Duodenal mucosa (tissue), 2 donors: ENCODE data around the gene MRPS30.

Experiments
- H3K27ac ChIP-seq: one replicate; pipeline ENCODE4 v1.7.0; 2013; ENCODE audit warnings: low read depth, low read length
- H3K27me3 ChIP-seq, 2 donors: one replicate each; pipeline ENCODE4 v1.7.0; 2013; ENCODE audit warnings: low read length in 2 of 2, control low read depth in 1 of 2; ENCODE audit not compliant: insufficient read depth in 2 of 2, control insufficient read depth in 1 of 2
- H3K36me3 ChIP-seq, 2 donors: one replicate each; pipeline ENCODE4 v1.7.0; 2013; ENCODE audit warnings: low read length in 2 of 2, control low read depth in 1 of 2; ENCODE audit not compliant: insufficient read depth in 2 of 2, control insufficient read depth in 1 of 2
- H3K4me1 ChIP-seq, 2 donors: one replicate each; pipeline ENCODE4 v1.7.0; 2013; ENCODE audit warnings: low read length in 2 of 2, control low read depth in 1 of 2; ENCODE audit not compliant: insufficient read depth in 2 of 2, control insufficient read depth in 1 of 2
- H3K4me3 ChIP-seq, 2 donors: one replicate each; pipeline ENCODE4 v1.7.0; 2013; ENCODE audit warnings: low read length in 2 of 2, low read depth in 1 of 2
- H3K9ac ChIP-seq, 2 donors: one replicate each; pipeline ENCODE4 v1.7.0; 2013; ENCODE audit warnings: low read length in 2 of 2, low read depth in 1 of 2
- H3K9me3 ChIP-seq, 2 donors: one replicate each; pipeline ENCODE4 v1.7.0; 2013; ENCODE audit warnings: low read length in 2 of 2, control low read depth in 1 of 2; ENCODE audit not compliant: control insufficient read depth in 1 of 2

MRPS30 gene

DNA sequence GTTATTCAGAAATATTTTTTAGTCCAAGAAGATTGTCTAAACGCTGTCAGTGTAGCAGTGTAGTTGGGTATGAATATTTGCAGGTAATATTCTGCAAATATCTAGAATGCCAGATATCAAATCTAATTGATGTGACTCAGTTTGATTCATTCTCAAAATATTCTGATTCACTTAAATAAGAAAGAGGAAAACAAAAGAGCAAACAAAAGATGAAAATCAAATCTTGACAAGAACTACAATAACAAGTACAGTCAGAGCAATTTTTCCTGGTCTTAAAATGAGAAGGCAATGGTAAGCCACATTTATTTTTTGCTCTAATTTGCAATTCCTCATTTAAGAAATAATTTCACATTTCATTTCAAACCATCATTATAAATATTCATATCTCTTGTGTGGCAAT, 36.0 kb downstream of the MRPS30 start:
- Histone ChIP-seq H3K4me1 (no peaks in the 10 kb centered on the region), H3K27ac (no peak overlapping the region), H3K36me3 (no peaks in the 10 kb centered on the region), H3K4me3 (no peak overlapping the region), H3K9ac (no peak overlapping the region), H3K27me3 (no peaks in the 10 kb centered on the region), H3K9me3 (peaks cover 0 to 2% of the 10 kb centered on the region in 2 donors)

DNA sequence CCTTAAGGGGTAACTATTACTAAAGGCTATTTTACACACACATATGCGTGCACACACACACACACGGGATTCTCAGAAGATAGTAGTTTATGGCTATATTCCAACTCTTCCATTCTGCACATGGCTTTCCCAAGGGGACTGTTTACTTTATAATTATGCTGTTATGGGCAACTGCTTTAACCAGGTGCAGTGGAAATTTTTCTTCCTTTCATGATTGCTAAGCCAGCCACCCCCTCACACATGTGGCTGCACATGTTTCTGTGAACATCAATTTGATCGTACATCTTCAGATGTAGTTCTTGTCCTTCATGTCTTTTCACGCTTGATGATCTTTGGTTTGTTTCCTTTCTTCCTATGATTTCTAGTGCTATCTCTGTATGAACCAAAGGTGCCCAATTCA, 37.0 kb downstream of the MRPS30 start:
- H3K9me3 ChIP-seq: no peaks in the 10 kb centered on the region
- no peaks in the 10 kb centered on the region for H3K36me3 ChIP-seq
- no peaks in the 10 kb centered on the region for H3K27me3 ChIP-seq
- no peak overlapping the region for H3K4me3 ChIP-seq
- no peaks in the 10 kb centered on the region for H3K4me1 ChIP-seq
- no peak overlapping the region for H3K27ac ChIP-seq
- H3K9ac ChIP-seq: no peak overlapping the region

DNA sequence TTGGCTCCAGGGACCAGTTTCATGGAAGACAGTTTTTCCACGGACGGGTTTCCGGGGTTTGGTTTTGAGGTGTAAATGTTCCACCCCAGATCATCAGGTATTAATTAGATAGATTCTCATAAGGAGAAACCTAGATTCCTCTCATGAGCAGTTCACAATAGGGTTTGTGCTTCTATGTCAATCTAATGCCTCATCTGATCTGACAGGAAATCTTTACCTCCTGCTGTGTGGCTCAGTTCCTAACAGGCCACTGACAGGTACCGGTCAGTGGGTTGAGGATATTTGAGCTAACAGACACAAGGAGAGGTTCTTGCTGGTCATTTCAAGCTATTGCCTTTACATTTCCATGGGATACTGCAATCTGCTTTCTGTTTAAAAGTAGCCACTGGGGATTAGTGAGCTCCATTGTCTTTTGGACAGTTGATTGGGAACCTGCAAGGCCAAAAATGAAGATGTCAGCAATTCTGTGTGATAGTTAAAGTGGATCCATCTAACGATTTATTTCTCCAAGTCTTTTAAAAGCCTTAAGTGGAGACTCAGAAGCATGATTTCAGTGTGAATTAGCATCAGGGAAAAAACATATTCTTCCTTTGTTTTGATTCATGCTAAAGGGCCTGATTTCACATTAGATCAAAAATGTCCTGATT, 38.6 kb downstream of the MRPS30 start:
- H3K9me3 ChIP-seq: no peaks in the 10 kb centered on the region

DNA sequence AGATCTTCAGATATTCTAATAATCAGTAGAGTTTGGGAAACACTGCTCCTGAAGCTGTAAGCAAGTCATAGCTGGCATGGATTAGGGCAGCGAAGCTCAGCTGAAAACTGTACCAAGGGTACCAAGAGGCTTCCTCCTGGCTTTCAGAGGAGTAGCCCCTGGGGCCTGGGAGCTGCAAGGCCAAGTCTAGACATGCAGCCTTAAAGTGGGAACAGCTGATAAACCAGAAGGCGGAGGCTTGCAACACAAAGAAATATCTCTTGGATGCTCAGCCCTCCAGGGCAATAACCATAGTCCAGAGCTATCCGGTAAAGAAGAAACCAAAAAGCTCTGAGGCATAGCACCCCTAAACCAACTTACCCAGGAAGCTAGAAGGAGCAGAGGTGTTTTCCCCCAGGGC, 51.5 kb downstream of the MRPS30 start:
- Histone ChIP-seq H3K4me3 (no peak overlapping the region), H3K4me1 (no peaks in the 10 kb centered on the region), H3K27ac (no peak overlapping the region), H3K9ac (no peak overlapping the region), H3K9me3 (no peaks in the 10 kb centered on the region), H3K36me3 (no peaks in the 10 kb centered on the region), H3K27me3 (no peaks in the 10 kb centered on the region)

More for the DNA sequence above, 38.6 kb downstream of the MRPS30 start:
- H3K36me3 ChIP-seq: no peaks in the 10 kb centered on the region
- H3K27ac ChIP-seq: no peak overlapping the region
- H3K4me3 ChIP-seq: no peak overlapping the region
- no peaks in the 10 kb centered on the region for H3K27me3 ChIP-seq
- no peak overlapping the region for H3K9ac ChIP-seq
- H3K4me1 ChIP-seq: no peaks in the 10 kb centered on the region

DNA sequence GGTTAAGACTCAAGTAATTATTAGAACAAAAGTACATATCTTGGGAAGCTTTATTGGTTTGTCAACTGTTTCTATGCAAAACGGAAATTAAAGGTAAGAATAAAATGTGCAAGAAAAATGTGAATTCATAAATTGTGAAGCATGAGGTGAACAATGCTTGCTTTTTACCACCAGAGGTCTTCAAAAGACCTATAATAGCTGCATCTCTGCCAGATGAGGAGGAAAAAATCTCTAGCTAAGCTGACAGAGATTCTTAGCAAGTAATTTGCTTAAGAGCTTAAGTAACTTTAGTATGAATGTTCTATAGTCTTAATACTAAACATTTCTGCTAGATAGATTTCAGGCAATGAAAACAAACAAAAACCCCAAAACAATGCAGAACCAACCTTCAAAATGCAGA, 54.1 kb downstream of the MRPS30 start:
- no peak overlapping the region for H3K9ac ChIP-seq
- no peaks in the 10 kb centered on the region for H3K27me3 ChIP-seq
- no peaks in the 10 kb centered on the region for H3K9me3 ChIP-seq
- no peak overlapping the region for H3K27ac ChIP-seq
- H3K4me1 ChIP-seq: no peaks in the 10 kb centered on the region
- H3K4me3 ChIP-seq: no peak overlapping the region
- H3K36me3 ChIP-seq: no peaks in the 10 kb centered on the region
